Measurements from ENCODE around the gene HPSE2.

DNA sequence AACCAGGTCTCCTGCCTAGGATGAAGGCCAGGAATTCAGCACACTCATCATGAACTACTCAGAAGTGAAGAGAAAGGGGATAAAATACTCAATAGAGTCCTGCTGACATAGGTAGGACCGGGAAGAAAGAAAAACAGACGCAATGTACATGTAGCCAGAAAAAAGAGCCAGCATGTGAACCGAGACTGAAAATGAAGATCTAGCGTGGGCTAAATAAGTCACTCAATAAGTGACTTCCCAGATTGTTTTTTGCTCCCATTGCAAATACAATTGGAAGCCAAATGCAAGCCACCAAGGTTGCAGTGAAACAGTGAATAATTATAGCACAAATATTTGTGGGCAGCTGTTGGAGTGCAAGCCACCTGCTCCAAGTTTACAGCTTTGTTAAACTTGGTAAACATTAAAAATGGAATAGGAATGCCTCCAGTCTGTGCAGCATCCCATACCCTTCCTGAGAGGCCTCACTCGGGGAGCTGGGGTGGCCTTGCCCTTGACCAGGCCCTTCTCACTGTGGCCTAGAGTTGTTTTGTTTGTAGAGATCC lies 754.2 kb downstream of the HPSE2 start:
- TF ChIP-seq POLR2A (IDR thresholded peaks at IDR 0.05; ENCODE audit: low read length) (no peak), GATA1 (IDR thresholded peaks at IDR 0.05; ENCODE audit: low read depth, low read length) (no peak)
